RWPE2 (cell line): ENCODE results near the gene MYRF.

Experiments used
- ATAC-seq: fragments of 200-7000 bp; cut with Tn5 transposase; 3 replicates; pipeline ENCODE4 v1.9.1; 2021; ENCODE audit warnings: low read depth
- DNase-seq: peaks from one replicate; pipeline ENCODE4 v3.0.0-alpha.2; 2020; ENCODE audit warnings: low spot score
- H3K27ac ChIP-seq: fragments of 450-650 bp; 2 replicates; pipeline ENCODE4 v1.5.1; 2017; ENCODE audit warnings: mild to moderate bottlenecking; ENCODE audit not compliant: poor library complexity, severe bottlenecking
- H3K27me3 ChIP-seq: fragments of 250-450 bp; sonication (Bioruptor Pico); 2 replicates; pipeline ENCODE4 v1.5.1; 2021; ENCODE audit warnings: mild to moderate bottlenecking, moderate library complexity; ENCODE audit not compliant: insufficient read depth, poor library complexity, severe bottlenecking
- H3K36me3 ChIP-seq: fragments of 250-450 bp; sonication (Bioruptor Pico); 2 replicates; pipeline ENCODE4 v1.5.1; 2020; ENCODE audit warnings: low read depth, mild to moderate bottlenecking, moderate library complexity
- H3K4me1 ChIP-seq: fragments of 250-450 bp; sonication (Bioruptor Pico); 2 replicates; pipeline ENCODE4 v1.5.1; 2021; ENCODE audit warnings: mild to moderate bottlenecking, moderate library complexity; ENCODE audit not compliant: insufficient read depth, poor library complexity, severe bottlenecking
- H3K4me3 ChIP-seq: fragments of 250-450 bp; sonication (Bioruptor Pico); 2 replicates; pipeline ENCODE4 v1.5.1; 2021; ENCODE audit warnings: mild to moderate bottlenecking, moderate library complexity; ENCODE audit not compliant: severe bottlenecking
- H3K9me3 ChIP-seq: fragments of 250-450 bp; sonication (Bioruptor Pico); 2 replicates; pipeline ENCODE4 v1.5.1; 2021; ENCODE audit warnings: mild to moderate bottlenecking, moderate library complexity; ENCODE audit not compliant: severe bottlenecking
- TF ChIP-seq, protein P1 (sequence below): fragments of 450-650 bp; IDR thresholded peaks from one replicate; pipeline ENCODE4 v1.5.1; 2017; ENCODE audit warnings: mild to moderate bottlenecking, moderate library complexity; ENCODE audit not compliant: poor library complexity, severe bottlenecking

Gene MYRF

GRCh38 chr11:61739413-61739812, 13.0 kb upstream of the MYRF start:
- DNase-seq (no peak), ATAC-seq (no peak)
- Histone ChIP-seq H3K27me3 (no peaks in the 10 kb centered on the region), H3K36me3 (no peaks in the 10 kb centered on the region), H3K9me3 (no peaks in the 10 kb centered on the region), H3K4me1 (no peaks in the 10 kb centered on the region), H3K4me3 (no peak overlapping the region), H3K27ac (no peak overlapping the region)
- TF ChIP-seq, protein P1, sequence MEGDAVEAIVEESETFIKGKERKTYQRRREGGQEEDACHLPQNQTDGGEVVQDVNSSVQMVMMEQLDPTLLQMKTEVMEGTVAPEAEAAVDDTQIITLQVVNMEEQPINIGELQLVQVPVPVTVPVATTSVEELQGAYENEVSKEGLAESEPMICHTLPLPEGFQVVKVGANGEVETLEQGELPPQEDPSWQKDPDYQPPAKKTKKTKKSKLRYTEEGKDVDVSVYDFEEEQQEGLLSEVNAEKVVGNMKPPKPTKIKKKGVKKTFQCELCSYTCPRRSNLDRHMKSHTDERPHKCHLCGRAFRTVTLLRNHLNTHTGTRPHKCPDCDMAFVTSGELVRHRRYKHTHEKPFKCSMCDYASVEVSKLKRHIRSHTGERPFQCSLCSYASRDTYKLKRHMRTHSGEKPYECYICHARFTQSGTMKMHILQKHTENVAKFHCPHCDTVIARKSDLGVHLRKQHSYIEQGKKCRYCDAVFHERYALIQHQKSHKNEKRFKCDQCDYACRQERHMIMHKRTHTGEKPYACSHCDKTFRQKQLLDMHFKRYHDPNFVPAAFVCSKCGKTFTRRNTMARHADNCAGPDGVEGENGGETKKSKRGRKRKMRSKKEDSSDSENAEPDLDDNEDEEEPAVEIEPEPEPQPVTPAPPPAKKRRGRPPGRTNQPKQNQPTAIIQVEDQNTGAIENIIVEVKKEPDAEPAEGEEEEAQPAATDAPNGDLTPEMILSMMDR = no peak

GRCh38 chr11:61739966-61740365, 12.5 kb upstream of the MYRF start:
- ATAC-seq (no peak), DNase-seq (no peak)
- H3K4me3 ChIP-seq = no peak overlapping the region
- no peaks in the 10 kb centered on the region for H3K36me3 ChIP-seq
- H3K27me3 ChIP-seq = no peaks in the 10 kb centered on the region
- TF ChIP-seq, protein P1 = no peak
- H3K9me3 ChIP-seq = no peaks in the 10 kb centered on the region
- no peak overlapping the region for H3K27ac ChIP-seq
- H3K4me1 ChIP-seq = no peaks in the 10 kb centered on the region

DNA sequence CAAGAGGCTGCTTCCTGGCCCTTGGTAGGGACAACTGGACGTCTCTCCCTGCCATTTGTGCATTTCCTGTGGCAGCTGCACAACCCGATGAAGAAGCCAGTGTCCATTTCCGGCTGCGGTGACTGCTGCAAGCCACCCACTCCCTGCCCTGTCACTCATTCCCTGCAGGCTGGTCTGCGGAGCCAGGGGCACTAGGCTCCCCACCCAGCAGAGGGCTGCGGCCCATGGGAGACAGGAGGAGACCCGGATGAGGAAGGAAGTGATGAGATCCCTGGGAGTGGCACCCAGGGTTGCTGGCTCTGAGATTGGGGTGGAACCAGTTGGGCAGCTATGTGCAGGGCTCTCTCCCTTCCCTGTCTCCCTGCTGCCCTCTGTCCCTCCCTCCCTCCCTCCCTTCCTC, 10.0 kb upstream of the MYRF start:
- H3K27me3 ChIP-seq = no peaks in the 10 kb centered on the region
- H3K36me3 ChIP-seq = no peaks in the 10 kb centered on the region
- no peak for ATAC-seq
- DNase-seq = no peak
- H3K27ac ChIP-seq = no peak overlapping the region
- H3K4me1 ChIP-seq = no peaks in the 10 kb centered on the region
- H3K9me3 ChIP-seq = no peaks in the 10 kb centered on the region
- no peak overlapping the region for H3K4me3 ChIP-seq
- TF ChIP-seq, protein P1 = no peak

DNA sequence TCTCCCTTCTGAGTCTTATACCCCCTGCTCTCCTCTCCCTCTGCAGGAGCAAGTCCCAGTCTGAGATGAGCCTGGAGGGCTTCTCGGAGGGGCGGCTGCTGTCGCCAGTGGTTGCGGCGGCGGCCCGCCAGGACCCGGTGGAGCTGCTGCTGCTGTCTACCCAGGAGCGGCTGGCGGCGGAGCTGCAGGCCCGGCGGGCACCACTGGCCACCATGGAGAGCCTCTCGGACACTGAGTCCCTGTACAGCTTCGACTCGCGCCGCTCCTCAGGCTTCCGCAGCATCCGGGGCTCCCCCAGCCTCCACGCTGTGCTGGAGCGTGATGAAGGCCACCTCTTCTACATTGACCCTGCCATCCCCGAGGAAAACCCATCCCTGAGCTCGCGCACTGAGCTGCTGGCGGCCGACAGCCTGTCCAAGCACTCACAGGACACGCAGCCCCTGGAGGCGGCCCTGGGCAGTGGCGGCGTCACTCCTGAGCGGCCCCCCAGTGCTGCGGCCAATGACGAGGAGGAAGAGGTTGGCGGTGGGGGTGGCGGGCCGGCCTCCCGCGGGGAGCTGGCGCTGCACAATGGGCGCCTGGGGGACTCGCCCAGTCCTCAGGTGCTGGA, 8.8 kb upstream of the MYRF start:
- Histone ChIP-seq H3K4me1 (no peaks in the 10 kb centered on the region), H3K27me3 (no peaks in the 10 kb centered on the region), H3K36me3 (no peaks in the 10 kb centered on the region), H3K4me3 (no peak overlapping the region), H3K9me3 (no peaks in the 10 kb centered on the region), H3K27ac (no peak overlapping the region)
- DNase-seq (no peak), ATAC-seq (no peak)
- TF ChIP-seq, protein P1 = no peak

DNA sequence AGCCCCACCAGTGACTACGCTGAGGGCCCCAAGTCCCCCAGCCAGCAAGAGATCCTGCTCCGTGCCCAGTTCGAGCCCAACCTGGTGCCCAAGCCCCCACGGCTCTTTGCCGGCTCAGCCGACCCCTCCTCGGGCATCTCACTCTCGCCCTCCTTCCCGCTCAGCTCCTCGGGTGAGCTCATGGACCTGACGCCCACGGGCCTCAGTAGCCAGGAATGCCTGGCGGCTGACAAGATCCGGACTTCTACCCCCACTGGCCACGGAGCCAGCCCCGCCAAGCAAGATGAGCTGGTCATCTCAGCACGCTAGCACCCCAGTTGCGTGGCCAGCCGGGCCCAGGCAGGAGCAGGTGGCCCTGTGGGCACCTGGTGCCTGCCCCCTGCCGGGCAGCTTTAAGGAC, 8.3 kb upstream of the MYRF start:
- Histone ChIP-seq H3K27ac (no peak overlapping the region), H3K4me1 (no peaks in the 10 kb centered on the region), H3K36me3 (no peaks in the 10 kb centered on the region), H3K9me3 (no peaks in the 10 kb centered on the region), H3K27me3 (no peaks in the 10 kb centered on the region), H3K4me3 (no peak overlapping the region)
- TF ChIP-seq, protein P1 = no peak
- ATAC-seq (no peak), DNase-seq (no peak)
